HG03378 (cell line): ENCODE measurements around the gene NHSL2.
"Not testable (repeated sequence)": the region's sequence is repeated elsewhere in the genome, so short reads cannot be mapped to it uniquely, and the experiment has no call there.

Experiments
- ATAC-seq: cut with Tn5 transposase; IDR thresholded peaks from one replicate; pipeline ENCODE4 v1.9.1; 2021; ENCODE audit warnings: mild to moderate bottlenecking, moderate library complexity; ENCODE audit not compliant: unreplicated experiment

Gene NHSL2

DNA sequence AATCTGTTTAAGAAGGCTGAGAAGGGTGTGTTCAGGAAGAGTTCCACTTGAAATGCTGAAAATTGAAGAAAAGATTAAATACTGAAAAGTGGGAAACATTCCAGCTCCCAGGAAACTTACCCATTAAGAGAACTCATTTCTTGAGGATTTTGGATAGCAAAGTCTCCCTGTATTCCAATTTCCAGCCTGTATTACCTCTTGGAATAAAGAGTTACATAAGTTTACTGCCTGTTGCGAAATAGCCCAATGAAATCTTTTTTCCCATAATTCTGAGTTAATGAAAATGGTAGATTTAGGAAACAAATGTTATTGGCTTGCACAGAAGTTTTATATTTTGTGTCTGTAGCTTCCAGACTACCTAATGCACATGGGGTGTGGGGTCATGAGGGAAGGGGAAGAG lies 12.0 kb downstream of the NHSL2 start:
- no peak for ATAC-seq

- ATAC-seq, result no peak
These were observed 12.9 kb downstream of the NHSL2 start for GRCh38 chrX:71923516-71923915.

- ATAC-seq, result no peak
These were observed 16.4 kb downstream of the NHSL2 start for GRCh38 chrX:71927040-71927439.

- no peak for ATAC-seq
These were observed 18.2 kb downstream of the NHSL2 start for GRCh38 chrX:71928856-71929255.

- no peak for ATAC-seq
These were observed 19.7 kb downstream of the NHSL2 start for GRCh38 chrX:71930298-71930697.

DNA sequence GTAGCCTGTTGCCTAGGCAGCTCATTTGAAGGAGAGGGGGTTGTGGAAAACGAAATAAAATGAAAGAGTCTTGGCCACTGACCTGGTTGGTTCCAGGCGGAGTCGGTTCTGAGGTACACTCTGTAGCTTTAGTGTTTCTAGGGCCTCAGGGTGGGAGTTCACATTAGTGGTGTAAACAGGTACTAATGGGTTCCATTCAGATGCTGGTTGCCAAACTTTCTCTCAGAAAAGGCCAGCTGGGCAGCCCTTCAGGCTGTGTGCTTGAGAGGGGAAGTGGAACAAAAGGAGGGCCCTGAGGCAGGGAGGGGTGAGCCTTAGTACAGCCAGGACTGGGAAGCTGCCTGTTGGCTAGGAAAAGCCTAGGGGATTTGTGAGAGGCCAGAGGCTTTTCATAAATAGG lies 24.8 kb downstream of the NHSL2 start:
- ATAC-seq, result no peak

DNA sequence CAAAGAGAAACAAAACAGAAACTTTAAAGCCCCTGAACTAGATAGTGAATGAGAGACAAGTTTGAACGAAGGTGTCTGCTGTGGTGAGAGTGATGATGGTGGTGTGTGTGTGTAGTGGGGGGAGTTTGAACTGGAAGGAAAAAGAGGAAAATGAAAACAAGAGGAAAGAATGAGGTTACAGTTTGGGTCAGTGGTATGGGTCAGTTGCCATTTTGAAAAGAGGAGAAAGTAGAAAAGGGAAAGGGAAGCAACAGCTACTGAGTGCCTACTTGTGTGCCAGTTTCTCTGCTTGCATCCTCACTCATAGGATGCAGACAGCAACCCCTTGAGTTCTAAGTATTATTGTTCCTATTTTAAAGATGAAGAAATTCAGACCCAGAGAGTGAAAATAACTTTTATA lies 26.0 kb downstream of the NHSL2 start:
- no peak for ATAC-seq

DNA sequence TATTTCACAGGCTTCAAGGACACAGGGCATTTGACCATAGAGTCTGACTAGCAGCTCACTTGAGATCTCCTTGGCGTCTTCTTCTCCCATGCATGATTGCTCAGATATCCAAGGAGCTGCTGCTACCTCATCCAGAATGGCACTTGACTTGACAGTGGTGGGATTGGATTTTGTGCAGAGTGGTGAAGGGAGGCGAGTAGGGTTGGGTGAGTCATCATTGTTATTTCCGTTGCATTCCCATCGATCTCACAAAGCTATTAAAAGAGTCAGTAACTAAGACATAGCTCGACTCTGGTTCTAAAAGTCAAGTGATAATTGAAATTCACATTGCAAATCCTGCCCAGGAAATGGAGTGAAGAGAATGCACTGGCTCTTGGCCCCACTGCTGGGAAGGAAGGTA lies 27.7 kb downstream of the NHSL2 start:
- ATAC-seq, result no peak

GRCh38 chrX:71941145-71941544 lies 30.5 kb downstream of the NHSL2 start:
- ATAC-seq, result no peak

GRCh38 chrX:71941776-71942175 lies 31.1 kb downstream of the NHSL2 start:
- ATAC-seq, result no peak

GRCh38 chrX:71944369-71944768 lies 33.7 kb downstream of the NHSL2 start:
- no peak for ATAC-seq

DNA sequence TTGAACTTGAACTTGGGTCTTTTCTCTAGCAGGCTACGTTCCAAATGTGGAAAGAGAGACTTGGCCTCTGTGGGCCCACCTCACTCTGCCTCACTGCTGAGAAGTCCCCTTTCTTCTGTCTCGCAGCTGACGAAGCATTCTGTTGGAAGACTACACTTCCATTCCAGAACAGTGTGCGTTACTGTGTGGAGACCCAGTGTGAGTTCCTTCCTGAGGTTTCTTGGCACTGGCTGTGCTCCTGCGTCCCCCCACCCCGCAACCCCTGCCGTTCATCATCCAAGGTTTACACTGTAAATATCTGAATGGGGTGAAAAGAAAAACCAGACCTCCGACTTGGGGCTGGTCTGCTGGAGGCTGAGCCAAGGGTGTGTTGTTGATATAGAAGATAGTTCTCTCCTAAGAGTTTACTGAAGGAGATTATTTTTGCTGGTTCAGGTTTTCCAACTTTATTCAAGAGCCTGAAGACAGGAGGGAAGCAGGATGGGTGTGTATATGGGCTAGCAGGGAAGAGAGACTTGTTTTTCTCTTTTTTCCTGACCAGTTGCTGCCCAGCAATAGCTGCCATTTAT lies 34.7 kb downstream of the NHSL2 start:
- ATAC-seq, result no peak

GRCh38 chrX:71949363-71949762 lies 38.7 kb downstream of the NHSL2 start:
- ATAC-seq, result no peak

GRCh38 chrX:71949844-71950445 lies 39.3 kb downstream of the NHSL2 start:
- no peak for ATAC-seq

GRCh38 chrX:71953391-71953790 lies 42.7 kb downstream of the NHSL2 start:
- no peak for ATAC-seq

GRCh38 chrX:71953946-71954345 lies 43.3 kb downstream of the NHSL2 start:
- ATAC-seq, result no peak

GRCh38 chrX:71954458-71954857 lies 43.8 kb downstream of the NHSL2 start:
- ATAC-seq, result no peak

GRCh38 chrX:71955530-71956120 lies 45.0 kb downstream of the NHSL2 start:
- no peak for ATAC-seq

- no peak for ATAC-seq
These were observed 47.6 kb downstream of the NHSL2 start for GRCh38 chrX:71958281-71958675.

- ATAC-seq, result not testable (repeated sequence)
These were observed 53.5 kb downstream of the NHSL2 start for GRCh38 chrX:71964184-71964583.

DNA sequence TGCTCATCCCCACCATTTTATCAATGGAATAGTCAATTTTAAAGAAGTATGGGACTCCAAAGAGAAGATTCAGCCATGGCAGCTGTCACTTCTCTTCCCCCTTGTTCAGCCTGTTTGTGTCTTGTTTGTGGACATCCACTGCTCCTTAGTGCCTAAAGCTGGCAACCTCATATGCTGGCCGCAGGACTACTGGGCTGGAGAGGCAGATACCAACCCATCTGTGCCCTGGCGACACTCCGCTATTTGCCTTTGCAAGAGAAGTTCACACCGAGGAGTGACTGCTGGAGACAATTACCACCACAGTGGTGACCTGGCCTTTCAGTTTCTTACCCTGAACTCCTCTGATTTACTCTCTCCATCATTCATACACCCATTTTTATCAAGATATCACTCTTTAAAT lies 64.3 kb downstream of the NHSL2 start:
- no peak for ATAC-seq

DNA sequence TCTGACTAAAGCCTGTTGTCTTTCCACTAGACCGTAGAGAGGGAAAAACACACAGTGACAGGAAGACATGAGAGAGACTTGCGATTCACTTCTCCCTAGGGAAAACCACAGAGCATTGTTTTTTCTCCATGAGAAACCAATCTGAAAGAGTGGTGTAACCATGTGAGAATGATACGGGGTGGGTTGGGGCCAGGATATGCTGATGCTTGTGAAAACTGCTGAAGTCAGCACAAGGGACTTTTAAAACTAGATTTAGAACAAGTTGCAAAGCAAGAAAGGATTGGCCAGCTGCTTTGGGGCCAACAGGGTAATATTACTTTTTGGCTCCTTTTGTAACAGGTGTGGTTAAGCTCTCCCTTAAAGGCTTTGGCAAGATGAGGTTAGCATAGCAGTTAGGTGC lies 66.1 kb downstream of the NHSL2 start:
- no peak for ATAC-seq

GRCh38 chrX:71978164-71978563 lies 67.5 kb downstream of the NHSL2 start:
- ATAC-seq, result no peak
